ENCODE data around the gene GAK. TPM values are rescaled to one million over a fixed set of nuclear protein-coding genes. Genes with fewer than 3 reads are reported as not detected.

The GAK gene
- polyA plus RNA-seq, 1 donor (not counting 4 experiments of a cell fraction or from before 2014, with no cell fraction given): 18.4 TPM

- Histone ChIP-seq H3K4me1 (ENCODE audit: control insufficient read depth, extremely low read depth, insufficient read depth, low read length) (no peaks in the 10 kb centered on the region), H3K36me3 (ENCODE audit: control insufficient read depth in 2 of 2, extremely low read depth in 1 of 2, insufficient read depth in 2 of 2, low read length in 2 of 2) (peaks cover 13 to 67% of the 10 kb centered on the region in 2 experiments)
- dilution Hi-C loops (cut with MboI; ENCODE audit: extremely low pct_ligation_motif_present, low sequenced_read_pairs): no loop called here
These were observed 45.9 kb downstream of the GAK start for GRCh38 chr4:886244-886643.

GRCh38 chr4:885353-885752 is 46.8 kb downstream of the GAK start:
- no peak for TF ChIP-seq EZH2 (IDR thresholded peaks at IDR 0.05; ENCODE audit: low read length)
- TF ChIP-seq, protein P1, sequence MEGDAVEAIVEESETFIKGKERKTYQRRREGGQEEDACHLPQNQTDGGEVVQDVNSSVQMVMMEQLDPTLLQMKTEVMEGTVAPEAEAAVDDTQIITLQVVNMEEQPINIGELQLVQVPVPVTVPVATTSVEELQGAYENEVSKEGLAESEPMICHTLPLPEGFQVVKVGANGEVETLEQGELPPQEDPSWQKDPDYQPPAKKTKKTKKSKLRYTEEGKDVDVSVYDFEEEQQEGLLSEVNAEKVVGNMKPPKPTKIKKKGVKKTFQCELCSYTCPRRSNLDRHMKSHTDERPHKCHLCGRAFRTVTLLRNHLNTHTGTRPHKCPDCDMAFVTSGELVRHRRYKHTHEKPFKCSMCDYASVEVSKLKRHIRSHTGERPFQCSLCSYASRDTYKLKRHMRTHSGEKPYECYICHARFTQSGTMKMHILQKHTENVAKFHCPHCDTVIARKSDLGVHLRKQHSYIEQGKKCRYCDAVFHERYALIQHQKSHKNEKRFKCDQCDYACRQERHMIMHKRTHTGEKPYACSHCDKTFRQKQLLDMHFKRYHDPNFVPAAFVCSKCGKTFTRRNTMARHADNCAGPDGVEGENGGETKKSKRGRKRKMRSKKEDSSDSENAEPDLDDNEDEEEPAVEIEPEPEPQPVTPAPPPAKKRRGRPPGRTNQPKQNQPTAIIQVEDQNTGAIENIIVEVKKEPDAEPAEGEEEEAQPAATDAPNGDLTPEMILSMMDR (optimal IDR thresholded peaks at IDR 0.05 in 1 of 3, IDR thresholded peaks at IDR 0.05 in 1 of 3, conservative IDR thresholded peaks at IDR 0.05 in 1 of 3; ENCODE audit: extremely low read depth in 1 of 3, insufficient read depth in 2 of 3, low read length in 3 of 3): no peak
- Histone ChIP-seq H3K79me2 (ENCODE audit: control insufficient read depth, insufficient read depth, low read length) (no peaks in the 10 kb centered on the region), H3K9ac (ENCODE audit: control insufficient read depth, extremely low read depth, insufficient read depth, low read length) (no peak overlapping the region), H3K4me1 (ENCODE audit: control insufficient read depth, extremely low read depth, insufficient read depth, low read length) (no peaks in the 10 kb centered on the region), H2AFZ (ENCODE audit: control insufficient read depth, low read length) (no peak overlapping the region), H3K27ac (ENCODE audit: control insufficient read depth, insufficient read depth, low read length) (no peak overlapping the region), H3K9me1 (ENCODE audit: control insufficient read depth, extremely low read depth, insufficient read depth, low read length) (no peaks in the 10 kb centered on the region), H3K9me3 (ENCODE audit: control insufficient read depth, low read depth, low read length) (no peaks in the 10 kb centered on the region), H3K27me3 (ENCODE audit: control insufficient read depth, extremely low read depth, insufficient read depth, low read length) (no peaks in the 10 kb centered on the region), H3K36me3 (ENCODE audit: control insufficient read depth in 2 of 2, extremely low read depth in 1 of 2, insufficient read depth in 2 of 2, low read length in 2 of 2) (peaks cover 14 to 69% of the 10 kb centered on the region in 2 experiments), H3K4me3 (ENCODE audit: control insufficient read depth in 2 of 3, extremely low read depth in 1 of 3, insufficient read depth in 2 of 3, low read depth in 1 of 3, low read length in 3 of 3) (no peak overlapping the region), H4K20me1 (ENCODE audit: control insufficient read depth, extremely low read depth, insufficient read depth, low read length) (no peaks in the 10 kb centered on the region), H3K4me2 (ENCODE audit: control insufficient read depth, extremely low read depth, insufficient read depth, low read depth, low read length) (no peak overlapping the region)
- no peak for FAIRE-seq
- dilution Hi-C loops (cut with MboI; ENCODE audit: extremely low pct_ligation_motif_present, low sequenced_read_pairs): no loop called here
- DNase-seq (ENCODE audit: low read depth, low spot score): no peak

More at GRCh38 chr4:886244-886643, 45.9 kb downstream of the GAK start:
- H3K79me2 ChIP-seq (ENCODE audit: control insufficient read depth, insufficient read depth, low read length): no peaks in the 10 kb centered on the region
- no peak overlapping the region for H3K4me2 ChIP-seq (ENCODE audit: control insufficient read depth, extremely low read depth, insufficient read depth, low read depth, low read length)
- no peak for FAIRE-seq
- H4K20me1 ChIP-seq (ENCODE audit: control insufficient read depth, extremely low read depth, insufficient read depth, low read length): no peaks in the 10 kb centered on the region
- DNase-seq (ENCODE audit: low read depth, low spot score): no peak
- H3K9me1 ChIP-seq (ENCODE audit: control insufficient read depth, extremely low read depth, insufficient read depth, low read length): no peaks in the 10 kb centered on the region
- no peaks in the 10 kb centered on the region for H3K9me3 ChIP-seq (ENCODE audit: control insufficient read depth, low read depth, low read length)
- H3K9ac ChIP-seq (ENCODE audit: control insufficient read depth, extremely low read depth, insufficient read depth, low read length): no peak overlapping the region
- no peaks in the 10 kb centered on the region for H3K27me3 ChIP-seq (ENCODE audit: control insufficient read depth, extremely low read depth, insufficient read depth, low read length)
- no peak overlapping the region for H3K4me3 ChIP-seq (ENCODE audit: control insufficient read depth in 2 of 3, extremely low read depth in 1 of 3, insufficient read depth in 2 of 3, low read depth in 1 of 3, low read length in 3 of 3)
- H2AFZ ChIP-seq (ENCODE audit: control insufficient read depth, low read length): no peak overlapping the region
- TF ChIP-seq, protein P1 (optimal IDR thresholded peaks at IDR 0.05 in 1 of 3, IDR thresholded peaks at IDR 0.05 in 1 of 3, conservative IDR thresholded peaks at IDR 0.05 in 1 of 3; ENCODE audit: extremely low read depth in 1 of 3, insufficient read depth in 2 of 3, low read length in 3 of 3): no peak
- no peak for TF ChIP-seq EZH2 (IDR thresholded peaks at IDR 0.05; ENCODE audit: low read length)
- no peak overlapping the region for H3K27ac ChIP-seq (ENCODE audit: control insufficient read depth, insufficient read depth, low read length)

All from keratinocyte (primary cell).